Thyroid gland (tissue), 4 donors: ENCODE data around the gene PCMTD2.

Experiments
- POLR2A ChIP-seq, 2 donors: fragments of 450-650 bp; IDR thresholded peaks; one replicate each; pipeline ENCODE4 v1.6.1; 2017; ENCODE audit warnings: antibody characterized with exemption in 2 of 2, mild to moderate bottlenecking in 2 of 2, moderate library complexity in 1 of 2
- TF ChIP-seq, protein P1 (sequence below), 6 experiments: fragments of 200-600 bp in 3 of 6; fragments of 450-650 bp in 3 of 6; sonication (generic) in 3 of 6; IDR thresholded peaks; one replicate each; pipeline ENCODE4 v1.5.1; 2016 to 2019; ENCODE audit warnings: antibody characterized with exemption in 6 of 6, mild to moderate bottlenecking in 2 of 6, inconsistent platforms in 1 of 6, moderate library complexity in 1 of 6

- TF ChIP-seq, protein P1, sequence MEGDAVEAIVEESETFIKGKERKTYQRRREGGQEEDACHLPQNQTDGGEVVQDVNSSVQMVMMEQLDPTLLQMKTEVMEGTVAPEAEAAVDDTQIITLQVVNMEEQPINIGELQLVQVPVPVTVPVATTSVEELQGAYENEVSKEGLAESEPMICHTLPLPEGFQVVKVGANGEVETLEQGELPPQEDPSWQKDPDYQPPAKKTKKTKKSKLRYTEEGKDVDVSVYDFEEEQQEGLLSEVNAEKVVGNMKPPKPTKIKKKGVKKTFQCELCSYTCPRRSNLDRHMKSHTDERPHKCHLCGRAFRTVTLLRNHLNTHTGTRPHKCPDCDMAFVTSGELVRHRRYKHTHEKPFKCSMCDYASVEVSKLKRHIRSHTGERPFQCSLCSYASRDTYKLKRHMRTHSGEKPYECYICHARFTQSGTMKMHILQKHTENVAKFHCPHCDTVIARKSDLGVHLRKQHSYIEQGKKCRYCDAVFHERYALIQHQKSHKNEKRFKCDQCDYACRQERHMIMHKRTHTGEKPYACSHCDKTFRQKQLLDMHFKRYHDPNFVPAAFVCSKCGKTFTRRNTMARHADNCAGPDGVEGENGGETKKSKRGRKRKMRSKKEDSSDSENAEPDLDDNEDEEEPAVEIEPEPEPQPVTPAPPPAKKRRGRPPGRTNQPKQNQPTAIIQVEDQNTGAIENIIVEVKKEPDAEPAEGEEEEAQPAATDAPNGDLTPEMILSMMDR (IDR thresholded peaks at IDR 0.05), result no peak
- no peak for TF ChIP-seq POLR2A (IDR thresholded peaks at IDR 0.05)
These were observed 35.1 kb upstream of the PCMTD2 start for GRCh38 chr20:64220420-64220819.
